GM23248 (cell line): ENCODE data around the gene HOXA2. TPM values are rescaled to one million over a fixed set of nuclear protein-coding genes. Genes with fewer than 3 reads are reported as not detected.

Experiments
- DNase-seq: peaks from one replicate; pipeline ENCODE4 v3.0.0-alpha.2; 2015
- H2AFZ ChIP-seq: fragments of 200-600 bp; sonication (generic); 2 replicates; pipeline ENCODE4 v1.6.1; 2016; ENCODE audit warnings: antibody characterized with exemption
- H3F3A ChIP-seq: fragments of 200-600 bp; sonication (generic); 2 replicates; pipeline ENCODE4 v1.6.1; 2016; ENCODE audit warnings: mild to moderate bottlenecking, antibody characterized with exemption, mixed run types; ENCODE audit not compliant: insufficient read depth
- H3K27ac ChIP-seq: fragments of 200-600 bp; sonication (generic); 2 replicates; pipeline ENCODE4 v1.5.1; 2016; ENCODE audit warnings: mild to moderate bottlenecking
- H3K27me3 ChIP-seq: fragments of 200-600 bp; sonication (generic); replicated peaks from 2 replicates; pipeline ENCODE4 v1.6.1; 2016; ENCODE audit warnings: mild to moderate bottlenecking; ENCODE audit not compliant: insufficient read depth
- H3K36me3 ChIP-seq: fragments of 200-600 bp; sonication (generic); 2 replicates; pipeline ENCODE4 v1.6.1; 2016; ENCODE audit warnings: low read depth, mild to moderate bottlenecking
- H3K4me1 ChIP-seq: fragments of 200-600 bp; sonication (generic); 2 replicates; pipeline ENCODE4 v1.6.1; 2016; ENCODE audit warnings: mild to moderate bottlenecking; ENCODE audit not compliant: insufficient read depth
- H3K4me2 ChIP-seq: fragments of 200-600 bp; sonication (generic); one replicate; pipeline ENCODE4 v1.6.1; 2016; ENCODE audit warnings: mild to moderate bottlenecking; ENCODE audit not compliant: unreplicated experiment
- H3K4me3 ChIP-seq: fragments of 200-600 bp; sonication (generic); 2 replicates; pipeline ENCODE4 v1.5.1; 2016; ENCODE audit warnings: mild to moderate bottlenecking
- H3K79me2 ChIP-seq: fragments of 200-600 bp; sonication (generic); 2 replicates; pipeline ENCODE4 v1.6.1; 2016; ENCODE audit warnings: mild to moderate bottlenecking; ENCODE audit not compliant: insufficient read depth
- H3K9ac ChIP-seq: fragments of 200-600 bp; sonication (generic); 2 replicates; pipeline ENCODE4 v1.6.1; 2016; ENCODE audit warnings: mild to moderate bottlenecking
- H3K9me2 ChIP-seq: fragments of 200-600 bp; sonication (generic); 2 replicates; pipeline ENCODE4 v1.6.1; 2016; ENCODE audit warnings: mixed run types, mild to moderate bottlenecking, moderate library complexity; ENCODE audit not compliant: insufficient read depth
- H3K9me3 ChIP-seq: fragments of 200-600 bp; sonication (generic); one replicate; pipeline ENCODE4 v1.6.1; 2017; ENCODE audit warnings: low read depth
- H4K20me1 ChIP-seq: fragments of 200-600 bp; sonication (generic); 2 replicates; pipeline ENCODE4 v1.6.0; 2016; ENCODE audit not compliant: insufficient read depth
- EZH2 ChIP-seq: fragments of 200-600 bp; sonication (generic); IDR thresholded peaks from 2 replicates; pipeline ENCODE4 v1.6.1; 2018; ENCODE audit warnings: antibody characterized with exemption, mild to moderate bottlenecking; ENCODE audit not compliant: insufficient read depth, poor library complexity, severe bottlenecking
- EZH2phosphoT487 ChIP-seq: fragments of 200-600 bp; sonication (generic); IDR thresholded peaks from 2 replicates; pipeline ENCODE4 v1.6.1; 2018; ENCODE audit warnings: antibody characterized with exemption, moderate library complexity, mild to moderate bottlenecking, low read depth; ENCODE audit not compliant: insufficient read depth
- WGBS, 2 experiments: methylation state at CpG; one replicate each; pipeline ENCODE4 v1.1.6; 2015 to 2017; ENCODE audit warnings: low lambda C conversion rate in 2 of 2, low coverage in 1 of 2; ENCODE audit errors: missing lambda C conversion rate in 2 of 2; 5-methylcytosine and 5-hydroxymethylcytosine counted together
- in situ Hi-C: fragments of 300-500 bp; cut with MboI; formaldehyde crosslinking; loops from 2 replicates; pipeline ENCODE4 v1.15.0; 2020
- polyA plus RNA-seq: library from polyadenylated mRNA; unstranded; fragments of >200 nt; fragmentation: Nextera tagmentation; extraction: Ambion mirVana; gene quantifications from 2 replicates; pipeline ENCODE4 v1.2.1, GENCODE V29; 2016
- total RNA-seq: library from RNA; depleted of rRNA; stranded (reverse); fragments of >200 nt; shearing (Covaris generic); gene quantifications from 2 replicates; pipeline ENCODE4 v1.2.3, GENCODE V29; 2014; rRNA removed

Gene HOXA2
- total RNA-seq, result not detected in 2 replicates
- 0.09 TPM in 1 of 2 replicates, not detected in the other for polyA plus RNA-seq

GRCh38 chr7:27102581-27103442 lies at the start of gene HOXA2:
HOXA2 (minus strand) TSS chr7:27102683; CDS start chr7:27102500, 183 bp downstream.
- Histone ChIP-seq H3K9ac (no peak within 1 kb of the TSS), H3K4me1 (peaks cover 8% of the 10 kb centered on the region; the same call in 1 of the 2 replicates), H3K4me2 (no peak within 1 kb of the TSS), H3K27ac (no peak within 1 kb of the TSS), H3K9me2 (no peaks in the 10 kb centered on the region), H3F3A (peaks cover 16% of the 10 kb centered on the region; the same call in 1 of the 2 replicates), H3K27me3 (no peaks in the 10 kb centered on the region), H3K9me3 (no peaks in the 10 kb centered on the region), H3K4me3 (no peak within 1 kb of the TSS), H4K20me1 (no peaks in the 10 kb centered on the region), H3K79me2 (peaks cover 39% of the 10 kb centered on the region), H2AFZ (no peak within 1 kb of the TSS), H3K36me3 (peaks cover 24% of the 10 kb centered on the region)
- WGBS, 2 experiments, result 91 to 92% methylated on average over 29 of the region's 29 CpGs
- no peak for DNase-seq
- TF ChIP-seq EZH2phosphoT487 (no peak), EZH2 (no peak)
- in situ Hi-C loops, result loop anchor here (10.0 kb wide), 1 partner anchor 248 kb away; no protein-coding TSS in a partner anchor

DNA sequence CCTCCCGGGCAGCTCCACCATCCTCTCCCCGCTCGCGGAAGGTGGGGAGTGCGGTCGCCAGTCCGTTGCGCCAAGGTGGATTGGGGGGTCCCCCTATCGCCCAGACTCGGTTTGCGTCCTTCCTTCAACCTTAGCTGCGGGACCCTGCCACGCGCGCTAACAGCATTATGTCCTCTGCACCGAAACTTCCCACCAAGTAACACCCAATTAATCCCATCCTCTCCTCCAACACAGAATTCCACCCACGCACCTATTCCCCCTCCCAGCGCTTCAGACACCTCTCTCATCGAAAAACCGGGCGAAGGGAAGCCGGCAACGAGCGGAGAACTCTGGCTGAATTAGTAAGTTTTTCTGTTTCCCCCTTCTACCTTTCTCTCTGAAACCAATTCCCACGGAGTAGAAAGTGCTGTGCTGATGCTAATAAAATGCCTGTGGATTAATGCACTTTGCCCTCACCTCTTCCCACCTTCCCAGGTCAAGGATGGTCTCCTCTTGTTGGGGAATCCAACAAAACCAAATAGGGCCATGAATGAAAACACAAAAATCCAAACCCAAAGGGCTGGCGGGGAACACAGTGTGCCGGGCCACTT lies 49.0 kb upstream of the HOXA2 start:
- Histone ChIP-seq H3K9me3 (no peaks in the 10 kb centered on the region), H3K27me3 (no peaks in the 10 kb centered on the region), H3K79me2 (peaks cover 93% of the 10 kb centered on the region), H3K9me2 (no peaks in the 10 kb centered on the region), H3K36me3 (no peaks in the 10 kb centered on the region), H3K4me2 (peak overlapping the region; percentile 98), H3K4me1 (peaks cover 37% of the 10 kb centered on the region), H4K20me1 (no peaks in the 10 kb centered on the region), H3K9ac (peak overlapping the region; percentile 87), H3F3A (peaks cover 29% of the 10 kb centered on the region), H3K4me3 (peak overlapping the region; percentile 89), H2AFZ (peak overlapping the region; percentile 88), H3K27ac (peak overlapping the region; percentile 86)
- WGBS, 2 experiments, result 1% methylated on average over 27 of the region's 27 CpGs
- DNase-seq, result peak; percentile 58
- in situ Hi-C loops, result loop anchor here (10.0 kb wide), 3 partner anchors 297 to 1287 kb away; no protein-coding TSS in a partner anchor
- TF ChIP-seq EZH2, result no peak
- TF ChIP-seq EZH2phosphoT487, result no peak

- H3K79me2 ChIP-seq, result peaks cover 98% of the 10 kb centered on the region
- peak overlapping the region; percentile 86 for H3K27ac ChIP-seq
- no peaks in the 10 kb centered on the region for H3K36me3 ChIP-seq
- peak; percentile 95 for DNase-seq
- H3K27me3 ChIP-seq, result no peaks in the 10 kb centered on the region
- peak overlapping the region; percentile 88 for H2AFZ ChIP-seq
- H3K9me3 ChIP-seq, result no peaks in the 10 kb centered on the region
- H3K9ac ChIP-seq, result peak overlapping the region; percentile 87
- no peaks in the 10 kb centered on the region for H3K9me2 ChIP-seq
- H3K4me3 ChIP-seq, result peak overlapping the region; percentile 89
- 1% methylated on average over 49 to 57 of the region's 58 CpGs for WGBS, 2 experiments
- H3F3A ChIP-seq, result peaks cover 29% of the 10 kb centered on the region
- in situ Hi-C loops, result loop anchor here (10.0 kb wide), 3 partner anchors 296 to 1286 kb away; no protein-coding TSS in a partner anchor
- H3K4me1 ChIP-seq, result peaks cover 37% of the 10 kb centered on the region
- TF ChIP-seq EZH2, result no peak
- TF ChIP-seq EZH2phosphoT487, result no peak
- peak overlapping the region; percentile 98 for H3K4me2 ChIP-seq
- H4K20me1 ChIP-seq, result no peaks in the 10 kb centered on the region
These were observed 48.3 kb upstream of the HOXA2 start for GRCh38 chr7:27150568-27151340.
